GM12878 (cell line): ENCODE data around the gene PGAM1. TPM values are rescaled to one million over a fixed set of nuclear protein-coding genes. Genes with fewer than 3 reads are reported as not detected.

Experiments used
- ASH2L ChIP-seq: fragments of 300-600, 200-600 bp; sonication (generic); IDR thresholded peaks from 2 replicates; pipeline ENCODE4 v1.6.1; 2017; ENCODE audit warnings: low read depth, mild to moderate bottlenecking, borderline replicate concordance
- BACH1 ChIP-seq: fragments of 450-650 bp; IDR thresholded peaks from 2 replicates; pipeline ENCODE4 v1.6.1; 2017; ENCODE audit warnings: mild to moderate bottlenecking, borderline replicate concordance
- BRCA1 ChIP-seq: IDR thresholded peaks from 2 replicates; pipeline ENCODE4 v1.6.1; 2011; ENCODE audit warnings: low read depth, low read length, improper control_type of control experiment
- EED ChIP-seq: sonication (generic); IDR thresholded peaks from 2 replicates; pipeline ENCODE4 v1.6.1; 2016; ENCODE audit warnings: antibody characterized with exemption, low read depth
- GATAD2B ChIP-seq: fragments of 450-650 bp; conservative IDR thresholded peaks from 2 replicates; pipeline ENCODE4 v1.6.1; 2017; ENCODE audit warnings: low read depth, mild to moderate bottlenecking, moderate library complexity
- MTA2 ChIP-seq: fragments of 450-650 bp; IDR thresholded peaks from 2 replicates; pipeline ENCODE4 v1.6.1; 2016; ENCODE audit warnings: low read depth, mild to moderate bottlenecking, moderate library complexity
- NR2C1 ChIP-seq: fragments of 450-650 bp; IDR thresholded peaks from 2 replicates; pipeline ENCODE4 v1.6.1; 2017; ENCODE audit warnings: antibody characterized with exemption, mild to moderate bottlenecking, moderate library complexity
- PML ChIP-seq: IDR thresholded peaks from 2 replicates; pipeline ENCODE4 v1.6.1; 2012; ENCODE audit warnings: low read length, inconsistent platforms
- POLR2AphosphoS2 ChIP-seq: IDR thresholded peaks from 2 replicates; pipeline ENCODE4 v1.6.1; 2011; ENCODE audit warnings: low read depth, mild to moderate bottlenecking, low read length, improper control_type of control experiment, moderate library complexity
- SIN3A ChIP-seq: IDR thresholded peaks from 2 replicates; pipeline ENCODE4 v1.6.1; 2012; ENCODE audit warnings: low read depth, low read length, improper control_type of control experiment
- SMAD1 ChIP-seq: fragments of 450-650 bp; IDR thresholded peaks from 2 replicates; pipeline ENCODE4 v1.6.1; 2018; ENCODE audit warnings: mild to moderate bottlenecking, low read depth; ENCODE audit not compliant: partially characterized antibody
- SP1 ChIP-seq: IDR thresholded peaks from one replicate; pipeline ENCODE4 v1.6.1; 2011; ENCODE audit warnings: low read depth, low read length
- TCF7 ChIP-seq: IDR thresholded peaks from 2 replicates; pipeline ENCODE4 v1.6.1; 2014; ENCODE audit warnings: antibody characterized with exemption, borderline replicate concordance
- ZNF622 ChIP-seq: fragments of 450-650 bp; IDR thresholded peaks from 2 replicates; pipeline ENCODE4 v1.6.1; 2017; ENCODE audit warnings: mild to moderate bottlenecking, inconsistent platforms
- polyA plus RNA-seq, 11 experiments: library from polyadenylated mRNA; depleted of rRNA in 4 of 11; unstranded in 6 of 11; stranded (reverse) in 5 of 11; fragments of >200 nt; fragmentation: Nextera tagmentation in 4 of 11; fragmentation: Illumina TruSeq in 1 of 11; extraction: Ambion mirVana in 4 of 11; extraction: Trizol in 1 of 11; gene quantifications; 1 replicate in 1 of 11; 2 replicates in 10 of 11; pipeline versions ENCODE4 v1.2.1 to v1.2.3, GENCODE V29; 2011 to 2016; ENCODE audit warnings: inconsistent platforms in 2 of 11, missing spikeins in 2 of 11, low read depth in 1 of 11
- total RNA-seq, 4 experiments: library from RNA; depleted of rRNA in 3 of 4; stranded (reverse); fragments of >200 nt in 3 of 4; fragmentation: Illumina TruSeq in 1 of 4; extraction: Trizol in 1 of 4; gene quantifications; 2 replicates each; pipeline versions ENCODE4 v1.2.1 to v1.2.3, GENCODE V29; 2013 to 2021
- TF ChIP-seq, protein P1 (sequence below): fragments of 450-650 bp; formaldehyde crosslinking; IDR thresholded peaks from 2 replicates; pipeline ENCODE4 v1.5.0; 2022; ENCODE audit warnings: mild to moderate bottlenecking, missing genetic modification characterization
- TF ChIP-seq, protein P2 (sequence below): IDR thresholded peaks from 2 replicates; pipeline ENCODE4 v1.6.1; 2011; ENCODE audit warnings: low read depth, mild to moderate bottlenecking, low read length, moderate library complexity, borderline replicate concordance; ENCODE audit errors: extremely low read depth
- TF ChIP-seq, protein P3 (sequence below): fragments of 450-650 bp; IDR thresholded peaks from 2 replicates; pipeline ENCODE4 v1.6.1; 2018; ENCODE audit warnings: borderline replicate concordance, mild to moderate bottlenecking; ENCODE audit not compliant: partially characterized antibody
- TF ChIP-seq, protein P4 (sequence below): IDR thresholded peaks from 2 replicates; pipeline ENCODE4 v1.6.1; 2011; ENCODE audit warnings: mild to moderate bottlenecking, low read depth, low read length, moderate library complexity; ENCODE audit not compliant: insufficient replicate concordance

PGAM1 gene
- total and polyA plus RNA-seq, 10 of the 15 experiments (the other 5 are each of a cell fraction or from before 2014, with no cell fraction given): 115 to 1,362 (median 744) TPM

DNA sequence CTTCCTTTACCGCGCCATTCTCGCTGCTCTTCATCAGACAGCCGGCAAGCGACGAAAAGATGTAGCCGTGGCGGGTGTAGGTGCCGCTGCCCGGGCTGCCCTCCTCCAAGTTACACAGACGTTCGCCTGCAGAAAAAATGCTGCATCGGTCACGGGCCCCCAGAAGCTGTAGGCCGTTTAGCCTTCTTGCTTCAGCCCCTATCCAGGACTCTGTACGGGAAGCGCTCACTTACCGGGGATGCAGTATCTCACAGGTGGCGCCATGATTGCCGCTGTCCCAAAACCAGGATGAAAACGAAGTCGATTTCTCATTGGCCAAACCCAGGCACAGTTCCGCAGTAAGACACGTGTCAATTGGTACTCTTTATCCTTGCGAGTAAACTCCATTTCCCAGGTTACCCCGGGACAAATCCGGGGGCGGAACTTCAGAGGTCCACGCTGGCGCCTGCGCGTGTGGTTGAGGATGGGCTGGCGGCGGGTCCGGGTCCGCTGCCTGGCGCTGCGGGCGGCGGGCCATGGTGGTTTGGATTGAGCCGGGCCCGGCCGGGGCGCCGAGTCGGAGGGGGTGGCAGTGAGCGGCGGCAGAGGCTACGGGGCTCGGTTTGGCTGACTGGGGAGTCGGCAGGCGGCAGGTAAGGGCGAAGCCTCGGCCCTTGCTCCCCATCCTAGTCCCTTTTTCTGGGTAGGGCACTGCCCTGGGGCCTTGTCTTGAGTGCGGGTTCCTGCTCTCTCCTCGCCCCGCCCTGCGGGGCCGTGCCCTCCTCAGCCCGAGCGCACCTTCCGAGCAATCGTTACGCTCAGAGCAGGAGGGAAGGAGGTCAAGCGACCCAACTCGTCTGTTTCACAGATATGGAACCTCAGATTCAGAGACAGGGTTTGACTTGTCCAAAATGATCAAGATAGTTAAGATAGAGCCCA lies 20.0 kb downstream of the PGAM1 start, which contains the start of the genes EXOSC1 and ZDHHC16 (continued):
- TF ChIP-seq, protein P1, sequence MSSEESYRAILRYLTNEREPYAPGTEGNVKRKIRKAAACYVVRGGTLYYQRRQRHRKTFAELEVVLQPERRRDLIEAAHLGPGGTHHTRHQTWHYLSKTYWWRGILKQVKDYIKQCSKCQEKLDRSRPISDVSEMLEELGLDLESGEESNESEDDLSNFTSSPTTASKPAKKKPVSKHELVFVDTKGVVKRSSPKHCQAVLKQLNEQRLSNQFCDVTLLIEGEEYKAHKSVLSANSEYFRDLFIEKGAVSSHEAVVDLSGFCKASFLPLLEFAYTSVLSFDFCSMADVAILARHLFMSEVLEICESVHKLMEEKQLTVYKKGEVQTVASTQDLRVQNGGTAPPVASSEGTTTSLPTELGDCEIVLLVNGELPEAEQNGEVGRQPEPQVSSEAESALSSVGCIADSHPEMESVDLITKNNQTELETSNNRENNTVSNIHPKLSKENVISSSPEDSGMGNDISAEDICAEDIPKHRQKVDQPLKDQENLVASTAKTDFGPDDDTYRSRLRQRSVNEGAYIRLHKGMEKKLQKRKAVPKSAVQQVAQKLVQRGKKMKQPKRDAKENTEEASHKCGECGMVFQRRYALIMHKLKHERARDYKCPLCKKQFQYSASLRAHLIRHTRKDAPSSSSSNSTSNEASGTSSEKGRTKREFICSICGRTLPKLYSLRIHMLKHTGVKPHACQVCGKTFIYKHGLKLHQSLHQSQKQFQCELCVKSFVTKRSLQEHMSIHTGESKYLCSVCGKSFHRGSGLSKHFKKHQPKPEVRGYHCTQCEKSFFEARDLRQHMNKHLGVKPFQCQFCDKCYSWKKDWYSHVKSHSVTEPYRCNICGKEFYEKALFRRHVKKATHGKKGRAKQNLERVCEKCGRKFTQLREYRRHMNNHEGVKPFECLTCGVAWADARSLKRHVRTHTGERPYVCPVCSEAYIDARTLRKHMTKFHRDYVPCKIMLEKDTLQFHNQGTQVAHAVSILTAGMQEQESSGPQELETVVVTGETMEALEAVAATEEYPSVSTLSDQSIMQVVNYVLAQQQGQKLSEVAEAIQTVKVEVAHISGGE (CRISPR knock-in tag): no peak
- TF ChIP-seq BACH1: peak; percentile 43; the same call in 1 of the 2 replicates
- TF ChIP-seq, protein P2, sequence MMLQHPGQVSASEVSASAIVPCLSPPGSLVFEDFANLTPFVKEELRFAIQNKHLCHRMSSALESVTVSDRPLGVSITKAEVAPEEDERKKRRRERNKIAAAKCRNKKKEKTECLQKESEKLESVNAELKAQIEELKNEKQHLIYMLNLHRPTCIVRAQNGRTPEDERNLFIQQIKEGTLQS: peak; percentile 33; the same call in 1 of the 2 replicates
- TF ChIP-seq POLR2AphosphoS2: peak; percentile 63; the same call in 1 of the 2 replicates
- TF ChIP-seq, protein P3, sequence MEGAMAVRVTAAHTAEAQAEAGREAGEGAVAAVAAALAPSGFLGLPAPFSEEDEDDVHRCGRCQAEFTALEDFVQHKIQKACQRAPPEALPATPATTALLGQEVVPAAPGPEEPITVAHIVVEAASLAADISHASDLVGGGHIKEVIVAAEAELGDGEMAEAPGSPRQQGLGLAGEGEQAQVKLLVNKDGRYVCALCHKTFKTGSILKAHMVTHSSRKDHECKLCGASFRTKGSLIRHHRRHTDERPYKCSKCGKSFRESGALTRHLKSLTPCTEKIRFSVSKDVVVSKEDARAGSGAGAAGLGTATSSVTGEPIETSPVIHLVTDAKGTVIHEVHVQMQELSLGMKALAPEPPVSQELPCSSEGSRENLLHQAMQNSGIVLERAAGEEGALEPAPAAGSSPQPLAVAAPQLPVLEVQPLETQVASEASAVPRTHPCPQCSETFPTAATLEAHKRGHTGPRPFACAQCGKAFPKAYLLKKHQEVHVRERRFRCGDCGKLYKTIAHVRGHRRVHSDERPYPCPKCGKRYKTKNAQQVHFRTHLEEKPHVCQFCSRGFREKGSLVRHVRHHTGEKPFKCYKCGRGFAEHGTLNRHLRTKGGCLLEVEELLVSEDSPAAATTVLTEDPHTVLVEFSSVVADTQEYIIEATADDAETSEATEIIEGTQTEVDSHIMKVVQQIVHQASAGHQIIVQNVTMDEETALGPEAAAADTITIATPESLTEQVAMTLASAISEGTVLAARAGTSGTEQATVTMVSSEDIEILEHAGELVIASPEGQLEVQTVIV: peak; percentile 44
- TF ChIP-seq MTA2: no peak
- no peak for TF ChIP-seq SMAD1
- peak; percentile 95 for TF ChIP-seq SP1
- peak; percentile 77 for TF ChIP-seq NR2C1
- TF ChIP-seq, protein P4, sequence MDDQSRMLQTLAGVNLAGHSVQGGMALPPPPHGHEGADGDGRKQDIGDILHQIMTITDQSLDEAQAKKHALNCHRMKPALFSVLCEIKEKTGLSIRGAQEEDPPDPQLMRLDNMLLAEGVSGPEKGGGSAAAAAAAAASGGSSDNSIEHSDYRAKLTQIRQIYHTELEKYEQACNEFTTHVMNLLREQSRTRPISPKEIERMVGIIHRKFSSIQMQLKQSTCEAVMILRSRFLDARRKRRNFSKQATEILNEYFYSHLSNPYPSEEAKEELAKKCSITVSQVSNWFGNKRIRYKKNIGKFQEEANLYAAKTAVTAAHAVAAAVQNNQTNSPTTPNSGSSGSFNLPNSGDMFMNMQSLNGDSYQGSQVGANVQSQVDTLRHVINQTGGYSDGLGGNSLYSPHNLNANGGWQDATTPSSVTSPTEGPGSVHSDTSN: peak; percentile 2
- TF ChIP-seq EED: no peak
- peak; percentile 91 for TF ChIP-seq SIN3A
- TF ChIP-seq GATAD2B: peak; percentile 68; the same call in 1 of the 2 replicates
- peak; percentile 67; the same call in 1 of the 2 replicates for TF ChIP-seq PML
- TF ChIP-seq BRCA1: no peak
- no peak for TF ChIP-seq ZNF622
- TF ChIP-seq TCF7: no peak
- peak; percentile 56; the same call in 1 of the 2 replicates for TF ChIP-seq ASH2L
